Uterus (tissue), 4 donors: Measurements from ENCODE around the gene TIGD3. TPM values are rescaled to one million over a fixed set of nuclear protein-coding genes. Genes with fewer than 3 reads are reported as not detected.

Source experiments
- DNase-seq, 2 donors: peaks; one replicate each; pipeline ENCODE4 v3.0.0-alpha.2; 2019 to 2020
- H3K27ac ChIP-seq, 2 donors: fragments of 200-600 bp; sonication (generic); 1 replicate in 1 of 2; 2 replicates in 1 of 2; pipeline ENCODE4 v1.5.1; 2016 to 2018
- H3K27me3 ChIP-seq, 2 donors: fragments of 200-600 bp; sonication (generic); one replicate each; pipeline ENCODE4 v1.5.1; 2018 to 2019; ENCODE audit warnings: control low read depth in 1 of 2
- H3K36me3 ChIP-seq, 2 donors: fragments of 200-600 bp; sonication (generic); one replicate each; pipeline ENCODE4 v1.5.1; 2019; ENCODE audit warnings: control low read depth in 1 of 2
- H3K4me1 ChIP-seq, 2 donors: fragments of 200-600 bp; sonication (generic); one replicate each; pipeline ENCODE4 v1.5.1; 2018 to 2019; ENCODE audit warnings: control low read depth in 1 of 2
- H3K4me3 ChIP-seq, 2 donors: fragments of 200-600 bp; sonication (generic); 1 replicate in 1 of 2; 2 replicates in 1 of 2; pipeline ENCODE4 v1.5.1; 2018 to 2019; ENCODE audit warnings: mild to moderate bottlenecking in 1 of 2
- H3K9me3 ChIP-seq, 2 donors: fragments of 200-600 bp; sonication (generic); one replicate each; pipeline ENCODE4 v1.5.1; 2019; ENCODE audit warnings: control low read depth in 1 of 2
- CTCF ChIP-seq, 4 experiments: fragments of 200-600 bp in 2 of 4; fragments of 450-650 bp in 2 of 4; sonication (generic) in 2 of 4; IDR thresholded peaks; one replicate each; pipeline ENCODE4 v1.5.1; 2016 to 2019; ENCODE audit warnings: antibody characterized with exemption in 4 of 4, mild to moderate bottlenecking in 2 of 4, moderate library complexity in 1 of 4
- POLR2A ChIP-seq, 2 donors: fragments of 450-650 bp; IDR thresholded peaks; one replicate each; pipeline ENCODE4 v1.6.1; 2016; ENCODE audit warnings: antibody characterized with exemption in 2 of 2, mild to moderate bottlenecking in 1 of 2, moderate library complexity in 1 of 2
- intact Hi-C: fragments of 100-400 bp; cut with DNase I; formaldehyde crosslinking; loops from one replicate; pipeline ENCODE4 v1.15.1; 2023; ENCODE audit warnings: low total_unique reads
- total RNA-seq, 4 donors: library from RNA; depleted of rRNA in 3 of 4; stranded (reverse); fragments of >200 nt in 3 of 4; gene quantifications; one replicate each; pipeline versions ENCODE4 v1.1.0 to v1.2.4, GENCODE V29; 2014 to 2023
- donor health status: DM: yes; HTN: yes; CAD: no.

The TIGD3 gene
- total RNA-seq, 4 donors from 2014 or later: under 0.01 to 0.35 TPM; not detected in 2

DNA sequence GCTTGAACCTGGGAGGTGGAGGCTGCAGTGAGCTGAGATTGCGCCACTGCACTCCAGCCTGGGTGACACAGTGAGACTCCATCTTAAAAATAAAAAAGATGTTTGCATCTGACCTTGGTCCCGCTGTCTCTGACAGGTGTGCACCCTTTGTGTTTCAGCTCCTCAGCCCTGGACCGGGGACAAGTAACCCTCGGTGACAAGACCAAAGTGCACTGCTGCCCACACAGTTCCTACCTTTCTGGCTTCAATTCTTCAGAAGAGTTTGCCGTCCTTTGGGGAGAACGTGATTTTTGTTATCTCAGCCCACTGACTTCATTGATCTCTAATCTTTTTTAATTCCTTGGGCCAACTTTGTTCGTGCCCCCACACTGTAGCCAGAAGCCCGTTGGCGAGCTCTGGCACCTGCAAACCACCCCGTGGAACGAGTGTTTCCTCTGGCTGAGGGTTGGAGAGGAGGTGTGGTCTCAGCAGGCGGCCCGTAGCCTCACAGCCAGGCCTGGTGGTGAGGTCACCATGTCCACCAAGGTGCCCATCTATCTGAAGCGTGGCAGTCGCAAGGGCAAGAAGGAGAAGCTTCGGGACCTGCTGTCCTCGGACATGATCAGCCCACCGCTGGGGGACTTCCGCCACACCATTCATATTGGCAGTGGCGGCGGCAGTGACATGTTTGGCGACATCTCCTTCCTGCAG is 34.0 kb upstream of the TIGD3 start:
- peak overlapping the region; percentile 12 to 57 for H3K27ac ChIP-seq
- H3K27me3 ChIP-seq: no peaks in the 10 kb centered on the region
- peaks cover 0 to 8% of the 10 kb centered on the region in 2 donors for H3K4me1 ChIP-seq
- TF ChIP-seq CTCF (IDR thresholded peaks at IDR 0.05): no peak
- TF ChIP-seq POLR2A (IDR thresholded peaks at IDR 0.05): no peak
- intact Hi-C loops: no loop called here
- H3K36me3 ChIP-seq: no peaks in the 10 kb centered on the region
- no peaks in the 10 kb centered on the region for H3K9me3 ChIP-seq
- H3K4me3 ChIP-seq: no peak overlapping the region
- DNase-seq: no peak

GRCh38 chr11:65321076-65321475 is 33.5 kb upstream of the TIGD3 start:
- H3K36me3 ChIP-seq: no peaks in the 10 kb centered on the region
- peaks cover 0 to 8% of the 10 kb centered on the region in 2 donors for H3K4me1 ChIP-seq
- no peak for TF ChIP-seq POLR2A (IDR thresholded peaks at IDR 0.05)
- no peak for TF ChIP-seq CTCF (IDR thresholded peaks at IDR 0.05)
- no peak for DNase-seq
- no peak overlapping the region for H3K4me3 ChIP-seq
- H3K27me3 ChIP-seq: no peaks in the 10 kb centered on the region
- no peaks in the 10 kb centered on the region for H3K9me3 ChIP-seq
- intact Hi-C loops: no loop called here
- peak overlapping the region; percentile 12 to 57 for H3K27ac ChIP-seq

DNA sequence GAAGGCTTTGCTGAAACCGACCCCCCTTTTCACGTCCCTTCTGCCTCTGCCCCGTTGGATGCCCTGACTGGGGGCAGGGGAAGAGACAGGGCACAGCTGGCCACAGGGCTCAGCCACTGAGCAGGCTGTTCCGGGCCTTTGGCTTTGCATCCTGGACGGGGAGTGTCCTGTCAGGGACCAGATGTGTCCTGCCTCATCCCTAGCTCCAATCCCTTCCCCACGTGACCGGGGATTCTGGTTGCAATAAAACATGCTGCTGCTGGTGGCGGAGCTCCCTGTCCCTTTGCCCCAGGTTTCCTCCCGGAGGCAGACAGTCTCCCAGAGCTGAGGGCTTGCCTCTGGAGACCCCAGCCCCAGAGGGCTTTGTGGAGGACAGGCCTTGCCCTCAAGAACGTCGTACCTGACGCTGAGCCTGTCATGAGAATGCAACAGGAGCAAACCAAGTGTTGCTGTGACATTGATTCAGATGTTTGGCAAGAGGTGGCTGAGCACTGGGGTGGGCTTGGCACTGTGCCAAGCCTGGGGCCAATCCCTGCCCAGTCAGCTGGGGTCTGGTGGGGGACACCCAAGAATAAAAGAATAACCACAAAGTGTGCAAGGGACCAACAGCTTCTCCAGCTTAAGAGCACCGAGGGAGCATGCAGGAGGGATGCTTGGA is 32.6 kb upstream of the TIGD3 start:
- peak; percentile 50 to 65 for DNase-seq
- intact Hi-C loops: no loop called here
- peak overlapping the region; percentile 12 to 57 for H3K27ac ChIP-seq

DNA sequence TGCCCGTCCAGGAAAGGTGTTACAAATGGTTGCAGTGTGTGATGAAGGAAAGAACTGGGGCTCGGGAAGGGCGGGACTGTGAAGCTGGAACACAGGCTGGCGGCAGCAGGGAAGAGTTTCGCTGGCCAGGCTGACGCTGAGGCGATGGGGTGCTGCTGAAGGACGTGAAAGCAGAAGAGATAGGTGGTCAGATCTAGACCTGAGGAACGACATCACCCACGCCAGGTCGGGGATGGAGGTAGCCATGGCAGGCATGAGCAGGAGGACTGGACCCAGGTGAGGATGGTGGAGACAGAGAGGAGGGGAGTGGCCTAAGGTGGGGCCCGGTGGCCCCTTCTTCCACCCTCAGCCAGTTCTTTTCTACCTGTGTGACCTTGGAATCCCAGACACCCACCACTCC is 30.7 kb upstream of the TIGD3 start:
- H3K4me3 ChIP-seq: no peak overlapping the region
- H3K4me1 ChIP-seq: peaks cover 0 to 8% of the 10 kb centered on the region in 2 donors
- no peak for TF ChIP-seq POLR2A (IDR thresholded peaks at IDR 0.05)
- no peak for TF ChIP-seq CTCF (IDR thresholded peaks at IDR 0.05)
- H3K36me3 ChIP-seq: no peaks in the 10 kb centered on the region
- intact Hi-C loops: no loop called here
- no peaks in the 10 kb centered on the region for H3K9me3 ChIP-seq
- DNase-seq: no peak
- no peak overlapping the region for H3K27ac ChIP-seq
- H3K27me3 ChIP-seq: no peaks in the 10 kb centered on the region

More for the DNA sequence above, 32.6 kb upstream of the TIGD3 start:
- Histone ChIP-seq H3K4me1 (peaks cover 0 to 8% of the 10 kb centered on the region in 2 donors), H3K27me3 (no peaks in the 10 kb centered on the region), H3K9me3 (no peaks in the 10 kb centered on the region), H3K36me3 (no peaks in the 10 kb centered on the region), H3K4me3 (no peak overlapping the region)
- TF ChIP-seq CTCF (IDR thresholded peaks at IDR 0.05) (no peak), POLR2A (IDR thresholded peaks at IDR 0.05) (no peak)

DNA sequence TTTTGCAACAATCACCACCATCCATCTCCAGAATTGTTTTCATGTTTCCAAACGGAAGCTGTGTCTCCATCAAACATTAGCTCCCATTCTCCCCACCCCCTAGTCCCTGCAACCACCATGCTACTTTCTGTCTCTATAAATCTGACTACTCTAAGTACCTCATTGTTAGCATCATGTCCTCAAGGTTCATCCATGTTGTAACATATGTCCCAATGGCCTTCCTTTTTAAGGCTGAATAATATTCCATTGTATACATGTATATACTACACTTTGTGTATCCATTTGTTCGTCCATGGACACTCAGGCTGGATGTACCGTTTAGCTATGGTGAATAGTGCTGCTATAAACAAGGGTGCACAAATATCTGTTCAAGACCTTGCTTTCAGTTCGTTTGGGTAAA is 29.1 kb upstream of the TIGD3 start:
- Histone ChIP-seq H3K36me3 (no peaks in the 10 kb centered on the region), H3K9me3 (no peaks in the 10 kb centered on the region), H3K4me1 (peaks cover 0 to 8% of the 10 kb centered on the region in 2 donors), H3K4me3 (no peak overlapping the region), H3K27ac (no peak overlapping the region), H3K27me3 (no peaks in the 10 kb centered on the region)
- intact Hi-C loops: no loop called here
- DNase-seq: no peak
- no peak for TF ChIP-seq POLR2A (IDR thresholded peaks at IDR 0.05)
- TF ChIP-seq CTCF (IDR thresholded peaks at IDR 0.05): no peak
